Measurements from ENCODE around the gene LST1.

- TF ChIP-seq CTCF (conservative IDR thresholded peaks at IDR 0.05) (no peak), EZH2 (IDR thresholded peaks at IDR 0.05; ENCODE audit: low read depth) (no peak)
These were observed 3.8 kb upstream of the LST1 start, which contains the start of gene LTB for GRCh38 chr6:31582230-31582643.

Data from PC-9 (cell line).